Mesenteric fat pad (tissue), 1 donor: Measurements from ENCODE around the gene PCED1B. TPM values are rescaled to one million over a fixed set of nuclear protein-coding genes. Genes with fewer than 3 reads are reported as not detected.
"Not testable (repeated sequence)": the region's sequence is repeated elsewhere in the genome, so short reads cannot be mapped to it uniquely, and the experiment has no call there.

Experiments used
- DNase-seq: peaks from one replicate; pipeline ENCODE4 v3.0.0-alpha.2; 2020; ENCODE audit warnings: low spot score
- microRNA-seq: library from miRNA; unstranded; fragments of <30 nt; microRNA quantifications from one replicate; pipeline ENCODE4 v1.2.0, GENCODE V29; 2020; ENCODE audit warnings: borderline number of aligned reads
- total RNA-seq: library from RNA; stranded (reverse); fragmentation: NEBNext Ultra II Directional; extraction: Animal tissue kit (Norgen Biotek cat#: 25700); gene quantifications from one replicate; pipeline ENCODE4 v1.2.1, GENCODE V29; 2021
- donor health status: DM: yes; HTN: yes; CAD: no.

PCED1B gene
- total RNA-seq, 1 donor from 2014 or later = 6.1 TPM

DNA sequence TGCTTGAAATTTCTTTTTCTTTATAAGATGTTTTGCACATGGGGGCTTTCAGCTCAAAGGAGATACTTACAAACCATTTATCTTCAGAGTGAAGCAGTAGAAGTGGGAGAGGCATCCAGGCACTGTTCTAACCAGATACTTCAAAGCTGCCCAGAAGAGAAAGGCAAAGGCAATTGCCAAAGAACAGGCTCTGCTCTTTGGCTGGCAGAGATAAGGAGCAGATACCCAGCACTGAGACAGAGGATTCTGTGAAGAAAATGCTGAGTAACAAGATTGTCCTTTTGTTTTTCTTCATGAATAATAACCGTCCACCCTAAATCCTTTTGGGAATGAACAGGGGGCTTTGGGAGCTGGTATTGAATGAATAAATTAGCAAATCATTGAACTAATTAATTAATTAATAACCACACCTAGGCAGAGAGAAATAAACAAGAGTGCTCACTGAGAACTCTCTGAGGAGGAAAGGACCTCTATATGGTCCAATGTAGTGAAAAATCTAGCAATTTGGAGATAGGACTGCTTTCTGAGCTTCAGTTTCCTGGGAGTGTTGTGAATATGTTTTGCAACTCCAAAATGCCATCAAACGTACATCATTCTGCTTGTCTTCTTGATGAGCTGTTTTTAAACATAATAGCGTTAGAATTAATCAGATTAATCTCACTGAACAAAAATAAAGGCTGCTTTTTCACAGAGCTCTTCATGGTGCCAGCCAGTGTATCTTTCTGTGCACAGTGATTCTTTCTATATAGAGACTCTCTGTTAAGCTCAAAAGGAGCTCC lies 193.2 kb downstream of the PCED1B start:
- no peak for DNase-seq

DNA sequence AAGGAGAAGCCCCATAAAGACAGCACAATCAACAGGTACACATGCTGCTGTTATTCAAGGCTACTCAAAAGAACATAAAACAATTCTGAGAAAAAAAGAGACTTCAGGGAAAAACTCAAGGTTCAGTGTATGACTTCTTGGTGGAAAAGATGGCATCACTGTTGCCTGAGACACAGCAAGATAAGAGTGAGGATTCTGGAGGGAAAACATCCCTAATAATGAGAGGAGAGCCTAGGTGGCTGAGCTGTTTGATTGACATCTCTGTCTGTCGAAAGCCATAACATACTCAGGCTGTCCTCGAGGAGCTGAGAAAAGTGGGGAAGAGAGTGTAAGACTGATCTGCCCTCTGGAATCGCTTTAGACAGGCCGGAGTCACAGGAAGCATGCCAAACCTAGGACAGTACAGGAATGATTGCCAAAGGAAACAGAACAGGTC lies 193.8 kb downstream of the PCED1B start:
- DNase-seq = no peak

GRCh38 chr12:47274760-47275159 lies 195.3 kb downstream of the PCED1B start:
- no peak for DNase-seq

DNA sequence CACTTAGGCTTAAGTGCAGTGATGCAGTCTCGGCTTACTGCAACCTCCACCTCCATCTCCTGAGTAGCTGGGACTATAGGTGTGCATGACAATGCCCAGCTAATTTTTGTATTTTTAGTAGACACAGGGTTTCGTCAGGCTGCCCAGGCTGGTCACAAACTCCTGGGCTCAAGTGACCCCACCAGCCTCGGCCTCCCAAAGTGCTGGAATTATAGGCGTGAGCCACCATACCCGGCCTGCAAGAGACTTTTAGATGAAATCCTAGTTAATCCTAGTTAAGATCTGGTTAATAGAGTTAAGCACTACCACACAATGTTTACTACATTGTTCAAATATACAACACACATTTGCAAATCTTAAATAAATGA lies 196.8 kb downstream of the PCED1B start:
- no peak for DNase-seq

DNA sequence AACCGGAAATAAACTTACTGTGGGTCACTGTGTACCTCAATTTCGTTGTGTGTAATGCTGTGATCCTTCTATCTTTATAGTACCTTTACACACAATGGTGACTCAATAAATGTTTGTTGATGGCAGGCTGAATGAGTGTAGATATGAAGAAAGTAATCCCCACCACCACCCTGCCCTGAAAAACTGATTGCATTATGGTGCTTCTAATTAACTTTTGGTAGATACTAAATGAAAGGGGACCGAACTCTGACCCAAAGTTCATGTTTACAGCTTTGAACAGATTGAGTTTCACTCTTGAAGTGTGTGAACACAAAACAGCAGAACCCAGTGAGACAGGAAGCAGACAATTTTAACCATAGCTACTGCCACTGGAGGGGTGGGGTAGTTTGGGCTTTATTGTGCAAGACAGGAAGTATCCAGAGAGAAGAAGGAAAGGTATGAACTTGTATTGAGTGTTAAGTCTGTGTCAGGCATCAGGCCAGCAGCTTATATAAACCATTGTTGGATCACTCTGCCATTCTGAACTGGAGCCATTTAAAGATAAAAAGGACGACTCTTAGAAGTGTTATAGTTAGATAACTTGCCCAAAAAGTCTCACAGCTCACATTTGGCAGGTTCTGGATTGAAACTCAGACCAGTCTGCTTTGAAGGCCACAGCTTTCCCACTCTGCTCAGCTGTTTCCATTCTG lies 197.3 kb downstream of the PCED1B start:
- no peak for DNase-seq

- DNase-seq = no peak
These were observed 198.6 kb downstream of the PCED1B start for GRCh38 chr12:47277972-47278448.

- not testable (repeated sequence) for DNase-seq
These were observed 200.3 kb downstream of the PCED1B start for GRCh38 chr12:47279758-47280157.

GRCh38 chr12:47280543-47281300 lies 201.3 kb downstream of the PCED1B start:
- no peak for DNase-seq

DNA sequence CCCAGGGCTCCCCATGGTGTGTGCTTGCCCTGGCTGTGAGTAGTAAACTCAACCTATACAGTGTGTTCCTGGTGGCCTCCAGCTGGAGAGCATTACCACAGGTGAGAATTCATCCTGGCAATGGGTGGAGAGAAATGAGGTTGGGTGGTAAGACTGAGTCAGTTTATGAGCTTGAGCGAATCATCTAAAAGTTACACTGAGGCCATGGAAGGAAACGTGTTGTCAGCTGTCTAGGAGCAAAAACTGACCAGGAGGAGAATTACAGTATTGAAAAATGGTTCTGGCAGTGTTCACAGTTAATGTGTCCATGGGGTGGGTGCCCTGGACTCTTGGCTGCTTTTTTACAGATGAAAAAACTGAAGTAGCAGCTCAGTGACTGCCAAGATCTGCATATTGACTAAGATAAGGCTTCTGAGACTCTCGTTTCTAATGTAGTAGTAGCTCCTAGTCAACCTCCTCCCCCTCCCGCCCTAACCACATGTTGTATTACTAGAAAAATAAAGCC lies 202.3 kb downstream of the PCED1B start:
- no peak for DNase-seq

DNA sequence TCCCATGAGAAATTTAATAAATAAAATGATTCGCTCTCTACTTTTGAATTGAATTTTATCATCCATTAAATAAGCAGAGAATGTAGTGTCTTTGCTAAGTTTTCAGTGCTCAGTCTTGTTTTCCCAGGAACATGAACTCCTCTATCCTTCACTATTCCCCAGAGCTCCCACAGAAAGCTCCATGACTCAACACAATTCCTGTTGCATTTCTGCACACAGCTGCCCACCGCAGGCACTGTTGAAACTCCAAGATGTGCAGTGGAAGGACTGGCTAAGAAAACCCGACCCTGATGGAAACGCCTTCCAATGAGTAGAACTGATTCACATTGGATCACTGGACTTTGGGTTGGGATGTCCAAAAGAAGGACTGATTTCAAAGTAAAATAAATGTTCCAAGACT lies 202.8 kb downstream of the PCED1B start:
- DNase-seq = no peak

Small RNA genes within 50 kb of the gene (microRNA-seq; reads per million reads assigned to microRNA genes)
- gene MIR4698 = not detected

Other genes with a start within 250 kb of the PCED1B start
- gene AMIGO2, start 338 bp downstream of the PCED1B start, total RNA-seq = 16.4 TPM